ENCODE data around the gene CDX2.

The CDX2 gene

DNA sequence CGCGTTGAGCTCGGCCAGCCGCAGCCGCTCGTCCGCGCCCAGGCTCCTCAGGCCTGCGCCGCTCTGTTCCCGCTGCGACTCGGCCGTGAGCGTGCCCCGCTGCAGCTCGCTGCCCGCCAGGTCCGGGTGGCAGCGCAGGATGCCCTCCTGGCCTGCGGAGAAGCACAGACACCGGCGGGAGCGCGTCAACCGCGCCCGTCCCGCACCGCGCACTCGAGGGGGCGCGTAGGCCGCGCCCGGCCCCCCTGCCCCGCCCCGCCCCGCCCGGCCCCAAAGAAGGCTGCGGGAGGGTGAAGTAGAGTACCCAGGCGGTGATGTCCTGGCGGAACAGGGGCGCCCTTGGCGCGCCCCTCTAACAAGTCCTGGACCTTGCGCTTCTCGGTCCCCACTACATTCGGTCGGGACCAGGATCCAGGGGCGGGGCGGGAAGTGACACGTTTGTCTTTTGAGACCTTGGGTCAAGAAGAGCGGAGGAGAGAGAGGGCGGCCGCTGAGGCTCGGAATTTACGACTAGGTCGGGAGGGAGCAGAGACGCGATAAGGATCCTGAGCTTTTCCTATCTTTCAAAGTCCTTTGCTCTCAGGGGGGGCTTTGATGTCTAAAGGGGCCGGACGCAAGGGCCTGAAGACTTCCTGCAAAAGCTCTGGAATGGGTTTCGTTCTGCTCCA is 9.3 kb upstream of the CDX2 start:
- DNase-seq: no peak

DNA sequence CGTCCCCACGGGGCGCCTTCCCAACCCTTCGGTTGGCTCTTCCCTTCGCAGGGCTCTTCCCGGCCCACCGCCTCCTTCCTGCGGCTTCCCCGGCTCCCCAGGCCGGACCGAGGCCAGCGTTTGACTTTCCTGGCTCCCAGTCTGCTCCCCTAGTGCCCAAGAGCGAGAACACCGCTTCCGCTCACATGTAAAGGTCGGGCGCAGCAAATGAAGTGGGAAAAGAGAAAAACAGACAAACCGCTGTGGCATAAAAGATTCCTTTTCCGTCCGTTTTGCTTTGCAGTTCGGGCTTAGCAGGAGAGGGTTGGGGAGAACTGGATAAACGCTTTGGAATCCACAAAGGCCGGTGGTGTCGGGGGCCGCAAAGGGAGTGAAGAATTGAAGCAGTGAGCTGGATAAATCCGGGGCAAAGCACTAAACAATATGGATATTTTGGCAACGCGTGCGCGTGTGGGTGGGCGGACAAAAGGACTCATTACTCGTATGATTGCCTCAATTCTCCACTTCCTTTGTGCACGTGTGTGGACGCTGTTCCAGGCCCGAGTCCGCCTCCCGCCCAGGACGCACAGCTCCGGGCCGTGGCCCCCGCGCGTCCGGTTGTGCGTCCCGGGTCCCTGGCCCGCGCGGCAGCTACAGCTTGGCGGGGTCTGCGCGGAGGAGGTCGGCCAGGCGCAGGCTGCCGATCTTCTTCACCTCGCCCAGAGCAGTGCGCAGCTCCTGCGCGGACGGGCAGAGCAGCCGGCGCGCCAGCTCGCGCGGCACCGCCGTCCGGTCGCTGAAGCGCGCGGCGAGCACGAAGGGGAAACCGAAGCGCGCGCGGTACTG is 8.6 kb upstream of the CDX2 start:
- no peak for DNase-seq

DNA sequence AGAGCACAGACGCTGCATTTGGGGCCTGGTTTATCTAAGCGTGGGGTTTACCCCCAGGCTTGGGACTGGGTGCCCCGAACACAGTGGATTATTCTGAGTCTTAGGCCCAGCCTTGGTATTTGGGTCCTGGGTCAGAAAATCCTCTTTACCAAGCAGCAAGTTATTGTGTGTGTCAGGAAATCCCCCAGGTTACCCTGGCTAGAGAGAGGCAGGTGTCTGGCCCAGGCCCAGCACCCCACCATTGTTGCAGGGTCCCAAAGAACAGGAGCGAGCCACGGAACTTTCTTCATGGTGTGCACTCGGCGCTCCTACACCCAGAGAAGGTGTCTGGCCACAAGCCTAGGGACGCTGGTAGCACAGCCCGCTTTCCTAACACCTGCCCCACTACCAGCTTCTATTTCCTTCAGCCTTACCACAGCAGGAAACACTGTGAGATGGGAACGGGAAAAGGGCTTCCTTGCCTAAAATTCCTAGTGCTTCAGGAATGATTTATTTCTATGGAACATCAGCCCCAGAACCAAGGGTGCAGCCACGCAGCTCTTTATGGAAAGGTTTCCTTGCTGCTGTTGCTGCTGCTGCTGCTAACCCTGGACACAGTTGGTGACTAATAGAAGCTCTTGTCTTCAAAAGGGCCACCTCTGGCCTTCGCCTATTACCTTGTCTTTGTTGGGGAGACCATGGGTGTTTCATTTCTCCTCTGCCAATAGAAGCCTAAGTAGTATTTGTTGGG is 7.4 kb upstream of the CDX2 start:
- DNase-seq: no peak

DNA sequence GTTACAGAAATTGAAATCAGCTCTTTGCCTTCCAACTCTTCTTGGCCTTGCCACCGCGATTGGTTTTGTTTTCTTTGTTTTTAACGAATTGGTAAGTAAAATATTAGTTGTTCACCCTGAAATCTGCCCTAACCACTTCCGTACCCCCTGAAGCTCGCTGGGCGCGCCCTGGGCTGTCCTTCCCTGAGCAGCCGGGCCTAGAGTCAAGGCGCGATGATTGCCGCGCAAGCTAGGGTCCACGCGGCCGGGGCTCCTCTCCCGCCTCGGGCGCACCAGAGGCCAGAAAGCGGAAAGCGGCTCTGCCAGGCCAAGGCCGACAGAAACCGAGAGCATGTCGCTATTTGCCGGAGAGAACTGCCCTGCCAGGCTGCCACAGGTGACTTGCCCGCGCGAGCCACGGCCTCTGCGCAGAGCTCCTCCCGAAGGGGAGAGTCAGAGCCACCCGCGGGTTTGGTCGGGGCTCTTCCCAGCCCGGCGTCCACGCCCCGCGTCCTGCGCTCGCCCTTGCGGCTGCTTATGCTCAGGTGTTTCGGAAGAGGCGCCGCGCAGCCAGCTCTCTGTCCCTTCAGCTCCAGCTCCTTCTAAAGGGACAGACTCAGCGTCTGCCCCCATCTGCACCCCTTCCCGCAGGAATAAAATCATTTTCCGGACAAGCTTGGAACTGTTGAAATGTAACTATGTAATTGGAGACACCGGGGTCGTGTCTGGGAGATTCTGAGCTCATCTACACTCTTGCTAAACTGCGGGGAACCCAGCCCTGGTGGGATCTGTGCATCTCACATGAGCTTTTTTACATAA is 6.6 kb upstream of the CDX2 start:
- no peak for DNase-seq

DNA sequence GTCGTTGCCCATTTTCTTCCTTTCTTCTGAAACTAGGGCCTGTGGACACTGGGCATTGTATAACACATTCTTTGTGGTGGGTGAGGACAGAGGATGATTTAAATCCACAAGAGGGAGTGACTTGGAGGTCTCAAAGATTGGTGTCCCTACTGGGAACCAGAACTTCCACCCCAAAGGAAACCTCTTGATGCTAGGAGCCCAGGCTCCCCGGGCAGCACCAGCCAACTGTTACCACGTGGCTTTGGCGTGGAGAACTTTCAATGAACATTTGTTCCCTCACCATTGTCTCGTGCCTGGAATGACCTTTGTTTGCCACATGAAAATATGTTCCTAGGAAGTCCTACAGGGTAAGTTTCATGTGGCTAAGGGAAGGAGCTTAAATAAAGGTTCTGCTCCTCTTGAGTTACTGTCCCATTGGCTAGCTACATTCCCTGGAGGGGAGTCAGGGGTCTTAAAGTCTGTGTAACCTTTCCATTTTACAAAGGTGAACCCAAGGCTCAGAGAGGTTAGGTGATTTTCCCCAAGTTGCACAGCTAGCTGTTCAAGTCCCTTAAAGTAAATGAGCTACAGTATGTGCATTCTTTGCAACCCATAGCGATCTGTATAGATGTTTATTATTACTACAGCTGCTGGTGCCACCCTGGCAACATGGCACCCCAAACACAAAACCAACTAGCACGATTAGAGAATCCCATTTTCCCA is 5.0 kb upstream of the CDX2 start:
- DNase-seq: no peak

DNA sequence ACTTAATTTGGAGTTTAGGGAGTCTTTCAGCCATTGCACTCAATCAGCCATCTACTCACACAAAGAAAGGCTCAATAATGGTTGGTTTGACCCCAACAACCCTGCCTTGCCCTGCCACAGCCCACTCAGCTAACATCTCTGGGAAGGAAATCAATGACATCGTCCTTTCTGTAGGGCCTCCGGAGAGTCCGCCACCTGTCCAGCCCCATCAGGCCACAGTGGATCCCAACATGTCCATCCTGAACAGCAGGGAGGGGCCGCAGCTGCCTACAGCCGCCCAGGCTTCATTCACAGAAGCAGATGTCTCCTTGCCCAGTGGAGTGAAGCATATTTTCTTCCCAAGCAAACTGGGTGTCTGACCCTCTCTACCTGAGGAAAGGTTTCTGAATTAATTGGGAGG is 4.2 kb upstream of the CDX2 start:
- DNase-seq: no peak

DNA sequence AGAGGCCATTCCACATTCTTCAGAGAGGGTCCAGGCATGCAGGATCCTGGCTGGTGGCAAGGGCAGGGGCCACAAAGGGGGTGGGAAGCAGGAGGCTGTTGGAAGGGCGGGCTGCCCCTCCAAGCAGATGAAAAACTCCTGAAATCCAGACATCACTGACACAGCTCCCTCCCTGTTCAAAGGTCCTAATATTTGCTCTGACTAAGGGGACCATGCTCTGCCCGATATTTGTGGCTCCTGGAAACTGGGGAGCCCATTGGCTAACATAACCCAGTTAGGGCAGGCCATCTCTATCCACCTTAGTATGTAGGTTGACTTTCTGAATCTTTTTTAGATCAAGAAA is 3.3 kb upstream of the CDX2 start:
- no peak for DNase-seq

DNA sequence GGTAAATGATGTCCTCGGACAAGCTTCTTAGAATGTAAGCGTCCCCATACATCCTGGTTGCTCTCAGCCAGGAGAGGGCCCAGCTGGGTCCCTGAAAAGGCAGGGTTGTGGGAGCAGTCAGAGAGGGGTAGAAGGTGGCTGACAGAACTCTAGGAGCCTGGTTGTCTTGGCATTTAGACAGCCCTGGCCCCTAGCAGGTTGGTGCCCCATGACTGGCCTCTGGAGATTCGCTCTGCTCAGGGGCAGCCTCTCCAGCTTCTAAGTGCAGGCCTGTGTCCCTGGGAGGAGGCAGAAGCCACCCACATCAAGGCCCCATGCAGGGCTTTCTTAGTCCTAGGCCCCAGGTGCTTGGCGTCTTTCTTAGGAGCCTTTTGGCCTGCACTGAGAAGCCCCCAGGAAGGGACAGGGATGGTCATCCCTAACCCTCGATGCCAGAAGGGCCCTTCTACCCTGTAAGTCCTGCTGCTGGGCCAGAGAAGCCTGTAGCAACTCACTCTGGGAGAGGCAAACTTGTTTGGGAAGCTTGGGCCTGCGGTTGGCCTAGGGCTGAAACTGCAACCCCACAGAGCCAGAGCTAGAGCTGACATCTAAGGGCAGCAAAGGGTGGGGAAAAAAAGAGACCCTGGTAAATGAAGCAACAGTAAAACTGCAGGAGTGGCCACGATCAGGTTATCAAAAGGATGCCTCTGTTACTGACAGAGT is 2.8 kb upstream of the CDX2 start:
- no peak for DNase-seq

DNA sequence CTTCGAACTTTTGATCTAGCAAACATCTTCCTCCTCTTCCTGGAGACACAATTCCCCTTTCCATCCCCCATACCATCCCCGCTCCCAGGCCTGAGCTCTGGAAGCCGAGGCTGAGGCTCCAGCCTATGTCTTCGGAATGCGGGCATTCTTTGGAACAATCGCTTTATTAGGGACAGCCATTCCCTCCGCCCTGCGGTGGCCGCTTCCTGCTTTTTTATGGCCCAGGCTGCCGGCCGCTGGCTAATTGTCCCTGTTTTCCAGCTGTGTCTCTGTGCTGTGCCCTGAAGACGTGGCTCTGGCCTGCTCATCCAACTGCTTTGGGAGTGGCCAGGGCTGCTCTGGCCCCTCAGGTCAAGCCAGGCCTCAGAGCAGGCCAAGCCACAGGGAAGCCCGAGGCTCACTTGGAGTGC is 2.1 kb upstream of the CDX2 start:
- DNase-seq: no peak

DNA sequence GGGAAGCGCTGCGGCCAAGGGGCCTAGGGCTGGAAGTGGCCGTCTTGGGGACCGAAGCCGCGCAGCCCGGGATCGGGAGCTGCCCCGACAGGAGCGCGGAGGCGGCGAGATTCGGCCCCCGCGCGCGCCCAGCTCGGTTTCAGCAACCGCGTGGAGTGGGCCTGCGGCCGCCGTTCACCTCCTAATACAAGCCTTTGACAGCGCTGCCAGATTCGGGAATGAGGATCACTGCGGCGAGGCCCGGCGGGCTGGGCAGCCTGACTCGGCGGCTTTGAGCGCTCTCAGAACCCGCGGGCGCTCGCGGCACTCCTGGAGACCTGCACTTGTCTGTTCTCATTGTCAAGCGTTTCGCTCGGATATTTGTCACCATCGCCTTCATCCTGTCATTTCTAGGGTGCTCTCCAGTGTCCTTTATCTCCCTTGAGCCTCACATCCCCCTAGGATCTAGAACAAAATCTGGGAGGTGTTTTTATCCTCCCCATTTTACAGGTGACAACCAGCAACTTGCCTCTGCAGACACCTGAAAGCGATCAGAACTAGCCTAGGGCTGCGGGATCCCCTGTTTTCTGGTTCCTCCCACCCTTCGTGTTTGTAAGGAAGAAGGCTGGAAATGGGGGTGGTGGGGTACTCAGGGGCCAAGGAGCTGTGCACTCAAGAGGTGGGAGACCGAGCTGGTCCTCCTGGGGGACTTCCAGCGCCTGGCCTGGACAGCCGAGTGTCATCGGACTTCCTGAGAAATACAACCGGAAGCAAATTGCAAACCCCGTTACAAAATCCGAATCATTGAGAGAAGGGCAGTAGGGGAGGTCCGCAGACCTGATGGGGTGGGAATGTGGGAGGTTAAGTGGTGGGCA is 1.5 kb upstream of the CDX2 start:
- DNase-seq: no peak

DNA sequence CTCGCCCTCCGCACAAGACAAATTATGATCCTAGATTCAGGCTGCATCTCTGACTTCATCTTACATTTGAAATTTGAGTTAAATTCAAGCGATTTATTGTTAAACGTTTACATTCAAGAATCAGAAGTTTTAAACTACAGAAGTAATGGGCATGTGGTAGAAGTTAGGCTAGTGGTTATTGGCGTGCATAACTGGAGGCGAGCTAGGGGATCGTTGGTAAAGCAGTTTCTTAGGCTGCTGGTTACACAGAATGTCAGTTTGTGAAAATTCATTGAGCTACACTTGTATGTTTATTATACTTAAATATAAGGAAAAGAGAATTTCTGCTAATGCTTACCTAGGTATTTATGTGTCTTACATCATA is 733 bp upstream of the CDX2 start:
- no peak for DNase-seq

DNA sequence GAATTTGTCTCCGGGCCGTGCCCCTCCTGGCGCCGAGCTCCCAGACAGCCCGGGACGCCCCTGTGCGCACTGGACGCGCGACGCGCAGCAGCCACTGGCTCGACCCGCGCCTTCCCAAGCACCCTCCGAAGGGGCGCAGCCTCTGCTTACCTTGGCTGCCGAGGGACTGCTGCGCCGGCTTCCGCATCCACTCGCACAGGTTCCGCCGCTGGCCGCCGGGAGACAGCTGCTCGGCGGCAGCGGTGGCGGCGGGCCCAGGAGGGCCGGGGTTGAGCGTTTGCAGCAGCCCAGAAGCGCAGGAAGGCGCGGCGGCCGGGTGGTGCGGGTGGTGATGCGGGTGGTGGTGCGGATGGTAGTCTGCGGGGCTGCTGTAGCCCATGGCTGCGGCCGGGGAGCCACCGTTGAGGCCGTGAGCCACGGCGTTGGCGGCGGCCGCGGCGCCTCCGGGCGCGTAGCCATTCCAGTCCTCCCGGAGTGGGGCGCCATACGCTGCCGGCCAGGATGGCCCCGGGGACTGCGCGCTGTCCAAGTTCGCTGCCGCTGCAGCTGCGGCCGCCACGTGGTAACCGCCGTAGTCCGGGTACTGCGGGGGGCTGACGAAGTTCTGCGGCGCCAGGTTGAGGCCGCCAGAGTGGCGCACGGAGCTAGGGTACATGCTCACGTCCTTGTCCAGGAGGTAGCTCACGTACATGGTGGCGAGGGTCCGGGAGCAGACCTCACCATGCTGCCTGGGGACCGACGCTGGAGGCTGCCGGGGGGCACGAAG is 616 bp downstream of the CDX2 start:
- DNase-seq: no peak

DNA sequence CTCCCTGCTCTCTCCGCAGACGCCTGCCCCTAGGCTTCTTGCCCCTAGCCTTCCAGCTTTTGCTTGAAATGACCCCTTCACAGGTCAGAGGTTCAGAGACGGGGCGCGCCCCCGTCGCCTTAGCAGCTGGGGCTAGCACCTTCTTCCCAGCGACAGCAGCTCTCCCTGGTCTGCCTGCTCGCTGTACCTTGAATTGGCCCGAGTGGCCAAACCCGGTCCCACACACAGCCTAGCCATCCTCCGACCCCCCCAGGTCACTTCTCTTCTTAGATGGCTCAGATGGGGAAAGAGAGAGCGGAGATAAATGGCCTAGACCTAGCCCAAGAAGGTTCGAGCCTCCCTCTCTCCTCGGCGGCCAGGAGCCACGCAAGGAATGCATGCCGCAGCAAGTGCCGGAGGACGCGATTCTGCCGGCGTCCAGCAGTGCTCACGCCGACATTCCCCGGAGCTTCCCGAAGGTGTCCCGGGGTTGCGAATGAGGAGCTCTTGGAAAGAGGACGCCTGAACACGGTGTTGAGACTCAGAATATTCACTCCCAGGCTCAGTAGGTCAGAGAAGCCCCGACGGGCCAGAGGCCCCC is 1.3 kb downstream of the CDX2 start:
- DNase-seq: no peak

DNA sequence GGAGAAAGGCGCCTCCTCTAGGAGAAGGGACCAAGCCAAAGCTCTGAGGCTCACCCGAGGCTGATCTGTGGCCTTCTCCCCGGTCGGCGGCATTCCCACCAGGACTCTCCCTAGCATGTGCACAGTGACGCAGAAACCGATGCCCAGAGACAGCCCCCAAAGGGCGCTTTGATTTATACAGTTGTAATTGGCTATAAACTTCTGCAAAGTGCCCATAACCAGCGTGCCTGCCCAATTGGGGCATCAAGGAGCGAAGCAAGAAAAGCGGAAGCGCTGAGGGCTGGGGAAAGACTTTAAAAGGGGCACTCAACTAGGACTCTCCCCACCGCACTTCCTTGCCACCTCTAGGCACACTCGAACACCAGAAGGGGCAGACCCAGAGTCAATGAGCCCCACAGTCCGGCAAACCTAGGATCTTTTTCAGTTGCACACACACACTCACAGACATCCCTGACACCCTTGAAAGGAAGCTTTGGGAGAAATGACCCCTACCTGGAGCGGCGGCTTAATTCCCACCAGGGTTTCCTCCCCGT is 1.8 kb downstream of the CDX2 start:
- DNase-seq: no peak

DNA sequence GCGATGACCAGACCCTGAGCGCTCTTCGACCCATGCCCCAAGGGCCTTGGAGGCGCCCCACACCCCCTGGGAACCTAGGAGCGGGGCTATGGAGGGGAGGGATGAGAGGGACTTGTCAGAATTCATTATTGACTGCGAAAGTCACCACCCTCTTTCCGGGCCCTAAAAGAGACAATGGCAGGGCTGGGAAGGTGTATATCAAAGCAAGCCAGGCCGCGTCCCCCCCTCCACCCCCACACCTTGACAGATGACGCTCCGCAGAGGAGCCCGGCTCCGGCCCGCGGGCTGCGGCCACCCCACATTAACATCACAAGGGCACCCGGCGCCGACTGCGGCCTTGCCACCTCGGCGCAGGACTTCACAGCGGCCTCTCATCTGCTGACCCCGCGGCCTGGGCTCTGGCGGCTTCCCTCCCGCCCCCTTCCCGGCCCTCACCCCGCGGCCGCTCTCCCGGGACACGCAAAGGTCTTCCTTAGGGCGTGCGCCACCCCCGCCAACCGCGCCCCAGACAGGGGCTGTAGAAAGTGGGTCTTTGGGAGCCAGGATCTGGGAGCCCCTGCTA is 2.4 kb downstream of the CDX2 start:
- no peak for DNase-seq

DNA sequence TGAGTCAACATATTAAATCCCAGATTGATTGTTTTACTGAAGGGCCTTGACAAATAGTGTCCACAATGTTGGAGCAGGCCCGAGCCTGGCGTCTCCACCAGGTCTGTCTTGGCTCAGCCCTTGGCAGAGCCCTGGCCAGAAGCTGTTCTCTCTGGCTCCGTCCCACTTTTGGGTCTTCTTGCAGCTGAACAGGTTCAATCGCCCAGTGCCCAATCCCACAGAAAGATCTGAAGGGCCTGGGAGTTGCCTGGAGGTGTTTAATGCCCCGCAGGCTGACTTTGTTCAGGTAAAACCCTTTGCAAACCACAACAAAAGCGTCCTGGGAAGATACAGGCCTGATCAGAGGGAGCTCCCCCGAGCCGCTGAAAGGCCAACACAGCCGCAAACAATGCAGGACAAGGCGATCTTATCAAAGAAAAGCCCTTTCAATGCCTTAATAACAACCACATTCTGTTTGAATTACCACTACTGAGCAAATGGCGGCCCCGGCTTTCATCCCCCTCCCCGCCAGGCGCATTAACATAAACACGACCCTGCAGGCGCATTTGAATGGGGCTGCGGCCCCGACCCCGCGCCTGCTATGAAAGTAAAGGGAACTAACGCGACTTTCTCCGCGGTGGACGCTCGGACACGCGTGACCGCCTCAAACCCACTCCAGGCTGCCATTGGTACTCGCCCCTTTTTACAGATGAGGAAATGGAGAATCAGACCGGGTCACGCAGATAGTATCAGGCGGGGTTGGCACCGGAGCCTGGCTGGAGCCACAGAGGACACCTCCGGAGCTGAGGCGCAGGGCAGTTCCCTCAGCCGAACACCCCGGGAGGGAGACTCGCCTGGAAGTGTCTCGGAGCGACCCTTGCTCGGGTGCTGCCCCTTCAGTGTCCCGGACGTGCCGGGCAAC is 3.1 kb downstream of the CDX2 start:
- DNase-seq: no peak

DNA sequence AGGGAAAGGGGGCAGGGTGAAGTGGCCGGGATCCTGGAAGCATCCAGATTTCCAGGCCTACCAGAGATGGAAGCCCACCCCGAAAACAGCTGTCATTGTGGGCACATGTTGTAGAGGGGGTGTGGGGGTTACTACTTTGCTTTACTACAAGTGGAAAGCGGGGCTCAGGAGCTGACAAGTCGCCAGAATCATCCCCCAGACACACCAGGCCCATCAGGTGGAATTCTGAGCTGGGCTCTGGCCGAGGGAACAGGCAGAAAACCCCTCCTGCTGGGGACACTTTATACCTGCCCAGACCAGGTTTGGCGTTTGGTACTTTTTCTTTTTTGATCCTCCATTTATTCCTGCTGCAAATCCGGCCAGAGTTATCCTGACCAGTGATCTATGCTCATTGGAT is 3.8 kb downstream of the CDX2 start:
- no peak for DNase-seq

DNA sequence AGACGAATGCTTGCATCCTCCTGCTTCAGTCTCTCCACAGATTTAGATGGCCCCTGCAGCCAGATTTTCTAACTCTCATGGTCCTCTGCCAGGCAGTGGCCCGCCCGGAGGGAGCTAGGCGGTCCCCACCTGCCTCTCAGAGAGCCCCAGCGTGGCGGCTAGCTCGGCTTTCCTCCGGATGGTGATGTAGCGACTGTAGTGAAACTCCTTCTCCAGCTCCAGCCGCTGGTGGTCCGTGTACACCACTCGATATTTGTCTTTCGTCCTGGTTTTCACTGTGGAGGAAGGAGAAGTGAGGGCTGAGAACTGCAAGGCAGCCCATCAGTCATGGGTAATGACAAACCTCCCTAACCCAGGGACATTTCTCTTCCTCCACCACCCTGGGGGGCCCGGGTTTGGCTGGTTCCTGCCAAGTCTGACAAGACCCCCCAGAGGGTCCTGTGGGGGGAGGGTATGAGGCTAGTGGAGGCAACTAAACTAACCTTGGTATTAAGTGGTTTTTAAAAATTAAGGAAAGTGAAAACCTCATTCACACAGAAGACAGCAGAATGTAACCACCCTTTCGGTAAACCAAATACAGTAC is 4.3 kb downstream of the CDX2 start:
- DNase-seq: no peak
